Measurements from ENCODE around the gene SLC18A3. TPM values are rescaled to one million over a fixed set of nuclear protein-coding genes. Genes with fewer than 3 reads are reported as not detected.
A peak's percentile ranks its signal among the peaks of the same experiment; 100 is the strongest.

The SLC18A3 gene
- total and polyA plus RNA-seq, 2 experiments from 2014 or later: 0.16 TPM; not detected in 1

DNA sequence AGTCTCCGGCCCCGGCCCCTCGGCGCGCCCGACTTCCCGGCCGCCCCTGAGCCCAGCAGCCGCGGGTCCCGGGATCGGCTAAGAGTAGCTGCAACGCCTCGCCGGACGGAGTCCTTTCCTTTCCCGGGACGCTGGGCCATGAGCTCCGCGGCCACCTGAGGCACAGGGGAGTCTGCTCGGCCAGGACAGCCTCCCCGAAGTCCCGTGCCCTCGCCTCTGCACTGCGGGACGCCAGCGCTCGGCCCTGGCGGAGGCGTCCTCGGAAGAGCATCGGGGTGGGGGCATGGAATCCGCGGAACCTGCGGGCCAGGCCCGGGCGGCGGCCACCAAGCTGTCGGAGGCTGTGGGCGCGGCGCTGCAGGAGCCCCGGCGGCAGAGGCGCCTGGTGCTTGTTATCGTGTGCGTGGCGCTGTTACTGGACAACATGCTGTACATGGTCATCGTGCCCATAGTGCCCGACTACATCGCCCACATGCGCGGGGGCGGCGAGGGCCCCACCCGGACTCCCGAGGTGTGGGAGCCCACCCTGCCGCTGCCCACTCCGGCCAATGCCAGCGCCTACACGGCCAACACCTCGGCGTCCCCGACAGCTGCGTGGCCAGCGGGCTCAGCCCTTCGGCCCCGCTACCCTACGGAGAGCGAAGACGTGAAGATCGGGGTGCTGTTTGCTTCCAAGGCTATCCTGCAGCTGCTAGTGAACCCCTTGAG is 502 bp downstream of the SLC18A3 start (continued):
- TF ChIP-seq REST (IDR thresholded peaks at IDR 0.05; ENCODE audit: unreplicated experiment): no peak
- peak; percentile 44 for TF ChIP-seq EZH2phosphoT487 (IDR thresholded peaks at IDR 0.05; ENCODE audit: unreplicated experiment)

GRCh38 chr10:49611166-49611815 is 1.2 kb downstream of the SLC18A3 start:
- H3K4me3 ChIP-seq: peak overlapping the region; percentile 79
- peak; percentile 13 for ATAC-seq
- DNase-seq (ENCODE audit: low spot score): peak; percentile 84
- Mint-ChIP-seq H3K27me3 (ENCODE audit: insufficient read depth, low read depth, poor library complexity) (peaks cover 97% of the 10 kb centered on the region), H3K27ac (no peak overlapping the region), H3K4me1 (peaks cover 52% of the 10 kb centered on the region), H3K4me3 (peak overlapping the region; percentile 68), H3K9me3 (peaks cover 15% of the 10 kb centered on the region; the same call in 2 of the 3 replicates), H3K36me3 (ENCODE audit: low read depth) (no peaks in the 10 kb centered on the region)
- peaks cover 99% of the 10 kb centered on the region for H3K27me3 ChIP-seq (ENCODE audit: insufficient read depth)
- no peaks in the 10 kb centered on the region for H3K9me2 ChIP-seq (ENCODE audit: insufficient read depth)
- H4K20me1 ChIP-seq (replicated peaks; ENCODE audit: insufficient read depth): peaks cover 8% of the 10 kb centered on the region; the same call in 1 of the 2 replicates
- no peaks in the 10 kb centered on the region for H3K36me3 ChIP-seq (ENCODE audit: insufficient read depth)
- H3K27ac ChIP-seq (ENCODE audit: low read depth): no peak overlapping the region
- H3K4me2 ChIP-seq: peak overlapping the region; percentile 92
- H3K79me2 ChIP-seq (replicated peaks; ENCODE audit: insufficient read depth): no peaks in the 10 kb centered on the region
- peaks cover 23% of the 10 kb centered on the region for H3K4me1 ChIP-seq (ENCODE audit: insufficient read depth)
- H3F3A ChIP-seq (replicated peaks; ENCODE audit: low read depth): no peaks in the 10 kb centered on the region
- H2AFZ ChIP-seq: peak overlapping the region; percentile 86
- TF ChIP-seq POLR2AphosphoS5 (IDR thresholded peaks at IDR 0.05; ENCODE audit: low read depth) (no peak), REST (IDR thresholded peaks at IDR 0.05; ENCODE audit: unreplicated experiment) (no peak), EZH2phosphoT487 (IDR thresholded peaks at IDR 0.05; ENCODE audit: unreplicated experiment) (peak; percentile 80), JUNB (IDR thresholded peaks at IDR 0.05; ENCODE audit: unreplicated experiment) (no peak), EZH2 (IDR thresholded peaks at IDR 0.05; ENCODE audit: low read depth, unreplicated experiment) (peak; percentile 64), ZNF462 (CRISPR knock-in tag; IDR thresholded peaks at IDR 0.05) (no peak), ZNF331 (CRISPR knock-in tag; IDR thresholded peaks at IDR 0.05; ENCODE audit: low read depth) (no peak), NANOG (IDR thresholded peaks at IDR 0.05; ENCODE audit: borderline replicate concordance) (no peak)

Measured in GM23338 (cell line).